HCT116 (cell line): ENCODE measurements around the gene POC1B. TPM values are rescaled to one million over a fixed set of nuclear protein-coding genes. Genes with fewer than 3 reads are reported as not detected.

Source experiments
- ATAC-seq: fragments of 200-7000 bp; cut with Tn5 transposase; 2 replicates; pipeline ENCODE4 v1.9.1; 2020; ENCODE audit warnings: mild to moderate bottlenecking, moderate library complexity
- BruUV-seq: library from RNA; stranded (reverse); fragments of 400-500 nt; replicated peaks from 2 replicates; lab custom pipeline; 2021; lab: Mats Ljungman, UMichigan
- CTCF ChIA-PET: fragments of 300-600 bp; sonication (Branson Sonifier 250); formaldehyde crosslinking; loops from one replicate; lab custom pipeline; 2021; ENCODE audit warnings: antibody characterized with exemption; lab: Charles Lee
- POLR2A ChIA-PET: fragments of 300-600, 350-600 bp; sonication (Branson Sonifier 250); formaldehyde crosslinking; loops from one replicate; lab custom pipeline; 2021; ENCODE audit warnings: antibody characterized with exemption; lab: Charles Lee
- RAD21 ChIA-PET, 2 experiments: fragments of 300-600 bp; sonication (Branson Sonifier 250); formaldehyde crosslinking; loops; one replicate each; lab custom pipeline; 2023; ENCODE audit warnings: low total read pairs in 2 of 2; ENCODE audit not compliant: uncharacterized antibody in 2 of 2, unreplicated experiment in 2 of 2, low non-redundant PET in 1 of 2; lab: Charles Lee
- DNase-seq: peaks from one replicate; pipeline ENCODE4 v3.0.0-alpha.2; 2010; ENCODE audit warnings: low read depth, low spot score
- H2AFZ ChIP-seq: fragments of 200-600 bp; shearing (Covaris generic), sonication (generic); 2 replicates; pipeline ENCODE4 v1.6.1; 2017; ENCODE audit warnings: low read depth, mixed run types, mixed read lengths, antibody characterized with exemption, low read length; ENCODE audit not compliant: poor library complexity, severe bottlenecking
- H3K27ac ChIP-seq: 2 replicates; pipeline ENCODE4 v1.5.1; 2012; ENCODE audit warnings: low read depth, low read length
- H3K27me3 ChIP-seq: fragments of 200-600 bp; sonication (generic); 2 replicates; pipeline ENCODE4 v1.6.1; 2016; ENCODE audit warnings: mixed run types, low read length, mixed read lengths; ENCODE audit not compliant: insufficient read depth
- H3K36me3 ChIP-seq, 2 experiments: fragments of 200-500 bp in 1 of 2; fragments of 200-600 bp in 1 of 2; sonication (Bioruptor generic) in 1 of 2; sonication (generic) in 1 of 2; 2 replicates each; pipeline versions ENCODE4 v1.5.1 to v1.6.1; 2014 to 2016; ENCODE audit warnings: low read length in 2 of 2, inconsistent platforms in 1 of 2, mixed read lengths in 1 of 2, mixed run types in 1 of 2; ENCODE audit not compliant: insufficient read depth in 2 of 2, control insufficient read depth in 1 of 2
- H3K4me1 ChIP-seq, 2 experiments: fragments of 200-600 bp in 1 of 2; sonication (generic) in 1 of 2; 2 replicates each; pipeline versions ENCODE4 v1.5.1 to v1.6.1; 2012 to 2017; ENCODE audit warnings: low read length in 2 of 2, inconsistent platforms in 1 of 2, mild to moderate bottlenecking in 1 of 2, mixed read lengths in 1 of 2, mixed run types in 1 of 2, moderate library complexity in 1 of 2; ENCODE audit not compliant: insufficient read depth in 2 of 2, control insufficient read depth in 1 of 2
- H3K4me2 ChIP-seq: fragments of 200-600 bp; sonication (generic); 2 replicates; pipeline ENCODE4 v1.6.1; 2017; ENCODE audit warnings: mixed run types, low read length, mixed read lengths
- H3K4me3 ChIP-seq, 2 experiments: fragments of 200-600 bp in 1 of 2; sonication (generic) in 1 of 2; replicated peaks in 1 of 2; 2 replicates each; pipeline ENCODE4 v1.5.1; 2011 to 2016; ENCODE audit warnings: low read length in 2 of 2, control low read depth in 1 of 2, low read depth in 1 of 2, mild to moderate bottlenecking in 1 of 2, mixed read lengths in 1 of 2, mixed run types in 1 of 2
- H3K79me2 ChIP-seq: fragments of 200-600 bp; sonication (generic); 2 replicates; pipeline ENCODE4 v1.6.1; 2017; ENCODE audit warnings: mild to moderate bottlenecking, mixed run types, low read length, moderate library complexity, mixed read lengths; ENCODE audit not compliant: insufficient read depth
- H3K9ac ChIP-seq: fragments of 200-600 bp; sonication (generic); 2 replicates; pipeline ENCODE4 v1.6.1; 2016; ENCODE audit warnings: low read length, mixed read lengths
- H3K9me2 ChIP-seq: fragments of 200-600 bp; sonication (generic), shearing (Covaris generic); 2 replicates; pipeline ENCODE4 v1.6.1; 2017; ENCODE audit warnings: mixed run types, mild to moderate bottlenecking, moderate library complexity; ENCODE audit not compliant: insufficient read depth
- H3K9me3 ChIP-seq, 2 experiments: fragments of 200-500 bp in 1 of 2; fragments of 200-600 bp in 1 of 2; sonication (Bioruptor generic) in 1 of 2; sonication (generic) in 1 of 2; 2 replicates each; pipeline ENCODE4 v1.6.1; 2014 to 2017; ENCODE audit warnings: low read length in 2 of 2, mixed read lengths in 2 of 2, inconsistent platforms in 1 of 2, low read depth in 1 of 2, mild to moderate bottlenecking in 1 of 2, mixed run types in 1 of 2, moderate library complexity in 1 of 2; ENCODE audit not compliant: control insufficient read depth in 1 of 2, insufficient read depth in 1 of 2
- H4K20me1 ChIP-seq: fragments of 200-600 bp; sonication (generic), shearing (Covaris generic); 2 replicates; pipeline ENCODE4 v1.6.1; 2017; ENCODE audit warnings: mixed run types, mild to moderate bottlenecking, moderate library complexity; ENCODE audit not compliant: insufficient read depth
- ATF3 ChIP-seq: IDR thresholded peaks from 2 replicates; pipeline ENCODE4 v1.6.1; 2012
- CEBPB ChIP-seq: IDR thresholded peaks from 2 replicates; pipeline ENCODE4 v1.6.1; 2012; ENCODE audit warnings: low read depth
- CTCF ChIP-seq, 3 experiments: fragments of 200-600 bp in 1 of 3; sonication (generic) in 1 of 3; IDR thresholded peaks in 2 of 3; conservative IDR thresholded peaks in 1 of 3; 2 replicates each; pipeline ENCODE4 v1.5.1; 2012 to 2017; ENCODE audit warnings: low read depth in 2 of 3, low read length in 2 of 3, antibody characterized with exemption in 1 of 3, borderline replicate concordance in 1 of 3, control low read depth in 1 of 3, mild to moderate bottlenecking in 1 of 3, mixed read lengths in 1 of 3, mixed run types in 1 of 3, moderate library complexity in 1 of 3; ENCODE audit not compliant: insufficient read depth in 1 of 3
- EGR1 ChIP-seq: IDR thresholded peaks from 2 replicates; pipeline ENCODE4 v1.6.1; 2012; ENCODE audit warnings: low read depth
- ELF1 ChIP-seq: IDR thresholded peaks from 2 replicates; pipeline ENCODE4 v1.6.1; 2012; ENCODE audit warnings: low read depth, borderline replicate concordance
- MAX ChIP-seq: IDR thresholded peaks from 2 replicates; pipeline ENCODE4 v1.6.1; 2012
- POLR2AphosphoS5 ChIP-seq: IDR thresholded peaks from 2 replicates; pipeline ENCODE4 v1.6.1; 2011; ENCODE audit warnings: mild to moderate bottlenecking, low read depth, low read length, moderate library complexity
- RAD21 ChIP-seq: IDR thresholded peaks from 2 replicates; pipeline ENCODE4 v1.6.1; 2012; ENCODE audit warnings: low read depth, mild to moderate bottlenecking
- SIN3A ChIP-seq: IDR thresholded peaks from 2 replicates; pipeline ENCODE4 v1.6.1; 2012; ENCODE audit warnings: low read depth
- SRF ChIP-seq: IDR thresholded peaks from 2 replicates; pipeline ENCODE4 v1.6.1; 2012; ENCODE audit warnings: low read depth
- TCF7L2 ChIP-seq: IDR thresholded peaks from 2 replicates; pipeline ENCODE4 v1.7.0; 2011; ENCODE audit warnings: borderline replicate concordance, inconsistent platforms; ENCODE audit not compliant: insufficient read depth, insufficient read length; ENCODE audit errors: extremely low read depth
- YY1 ChIP-seq: IDR thresholded peaks from 2 replicates; pipeline ENCODE4 v1.6.1; 2011; ENCODE audit warnings: low read length, low read depth, moderate library complexity, mild to moderate bottlenecking; ENCODE audit not compliant: insufficient replicate concordance; ENCODE audit errors: extremely low read depth
- ZFX ChIP-seq: fragments of 450-650 bp; IDR thresholded peaks from 2 replicates; pipeline ENCODE4 v1.6.1; 2017
- ZNF274 ChIP-seq: fragments of 200-500 bp; sonication (Bioruptor generic); IDR thresholded peaks from 2 replicates; pipeline ENCODE4 v1.6.1; 2014; ENCODE audit warnings: mild to moderate bottlenecking, low read depth, low read length, inconsistent platforms
- intact Hi-C: fragments of 100-400 bp; cut with micrococcal nuclease; formaldehyde crosslinking; loops from 2 replicates; pipeline ENCODE4 v1.10.0; 2022
- total RNA-seq: library from RNA; stranded (reverse); gene quantifications from one replicate; pipeline ENCODE4 v1.2.1, GENCODE V29; 2021; ENCODE audit not compliant: unreplicated experiment

POC1B gene
- total RNA-seq, 1 experiment from 2014 or later: 14.3 TPM

GRCh38 chr12:89504560-89505346 is 21.1 kb downstream of the POC1B start:
- H3K9me2 ChIP-seq: no peaks in the 10 kb centered on the region
- H3K4me1 ChIP-seq: peaks cover 0 to 3% of the 10 kb centered on the region in 2 experiments; a peak in 1 of 4 replicates
- H3K9ac ChIP-seq: no peak overlapping the region
- no TSS peak for BruUV-seq
- POLR2A ChIA-PET: no interaction called here
- H3K36me3 ChIP-seq: no peaks in the 10 kb centered on the region
- H3K79me2 ChIP-seq: no peaks in the 10 kb centered on the region
- DNase-seq (no peak), ATAC-seq (peak; percentile 44; the same call in 1 of the 2 replicates)
- TF ChIP-seq SRF: no peak
- TF ChIP-seq CTCF (IDR thresholded peaks at IDR 0.05 in 2 of 3, conservative IDR thresholded peaks at IDR 0.05 in 1 of 3; ENCODE audit: borderline replicate concordance in 1 of 3, insufficient read depth in 1 of 3, low read depth in 2 of 3, low read length in 2 of 3): peak in 1 of 3 experiments; percentile 12; a peak in 1 of 6 replicates
- H3K27me3 ChIP-seq: no peaks in the 10 kb centered on the region
- H3K4me3 ChIP-seq: no peak overlapping the region
- H2AFZ ChIP-seq: no peak overlapping the region
- CTCF ChIA-PET: no interaction called here
- no peak overlapping the region for H3K4me2 ChIP-seq
- H3K9me3 ChIP-seq: no peaks in the 10 kb centered on the region
- H4K20me1 ChIP-seq: no peaks in the 10 kb centered on the region
- RAD21 ChIA-PET: no interaction called here
- intact Hi-C loops: no loop called here
- H3K27ac ChIP-seq: no peak overlapping the region

- no peak overlapping the region for H3K4me3 ChIP-seq
- no peak overlapping the region for H2AFZ ChIP-seq
- H4K20me1 ChIP-seq: no peaks in the 10 kb centered on the region
- H3K9ac ChIP-seq: no peak overlapping the region
- H3K79me2 ChIP-seq: no peaks in the 10 kb centered on the region
- DNase-seq: no peak
- no peak for ATAC-seq
- H3K9me2 ChIP-seq: no peaks in the 10 kb centered on the region
- peaks cover 0 to 3% of the 10 kb centered on the region in 2 experiments; a peak in 1 of 4 replicates for H3K4me1 ChIP-seq
- CTCF ChIA-PET: no interaction called here
- RAD21 ChIA-PET: no interaction called here
- H3K4me2 ChIP-seq: no peak overlapping the region
- POLR2A ChIA-PET: no interaction called here
- H3K36me3 ChIP-seq: no peaks in the 10 kb centered on the region
- intact Hi-C loops: no loop called here
- H3K9me3 ChIP-seq: no peaks in the 10 kb centered on the region
- H3K27ac ChIP-seq: no peak overlapping the region
- H3K27me3 ChIP-seq: no peaks in the 10 kb centered on the region
- no TSS peak for BruUV-seq
- no peak for TF ChIP-seq ELF1
- no peak for TF ChIP-seq MAX
- TF ChIP-seq CEBPB: no peak
- TF ChIP-seq RAD21: no peak
- no peak for TF ChIP-seq ZNF274
- no peak for TF ChIP-seq YY1
- no peak for TF ChIP-seq CTCF (IDR thresholded peaks at IDR 0.05 in 2 of 3, conservative IDR thresholded peaks at IDR 0.05 in 1 of 3; ENCODE audit: borderline replicate concordance in 1 of 3, insufficient read depth in 1 of 3, low read depth in 2 of 3, low read length in 2 of 3)
- TF ChIP-seq ZFX: no peak
- TF ChIP-seq ATF3: no peak
- no peak for TF ChIP-seq TCF7L2
- no peak for TF ChIP-seq POLR2AphosphoS5
- no peak for TF ChIP-seq SRF
- no peak for TF ChIP-seq SIN3A
- no peak for TF ChIP-seq EGR1
These were observed 24.1 kb downstream of the POC1B start for GRCh38 chr12:89501793-89502192.
